ENCODE results near the gene REC8. TPM values are rescaled to one million over a fixed set of nuclear protein-coding genes. Genes with fewer than 3 reads are reported as not detected.

Gene REC8
- total and polyA plus RNA-seq, 2 of the 13 experiments (the other 11 are each of a cell fraction or from before 2014, with no cell fraction given): 3.4 to 14.7 TPM

DNA sequence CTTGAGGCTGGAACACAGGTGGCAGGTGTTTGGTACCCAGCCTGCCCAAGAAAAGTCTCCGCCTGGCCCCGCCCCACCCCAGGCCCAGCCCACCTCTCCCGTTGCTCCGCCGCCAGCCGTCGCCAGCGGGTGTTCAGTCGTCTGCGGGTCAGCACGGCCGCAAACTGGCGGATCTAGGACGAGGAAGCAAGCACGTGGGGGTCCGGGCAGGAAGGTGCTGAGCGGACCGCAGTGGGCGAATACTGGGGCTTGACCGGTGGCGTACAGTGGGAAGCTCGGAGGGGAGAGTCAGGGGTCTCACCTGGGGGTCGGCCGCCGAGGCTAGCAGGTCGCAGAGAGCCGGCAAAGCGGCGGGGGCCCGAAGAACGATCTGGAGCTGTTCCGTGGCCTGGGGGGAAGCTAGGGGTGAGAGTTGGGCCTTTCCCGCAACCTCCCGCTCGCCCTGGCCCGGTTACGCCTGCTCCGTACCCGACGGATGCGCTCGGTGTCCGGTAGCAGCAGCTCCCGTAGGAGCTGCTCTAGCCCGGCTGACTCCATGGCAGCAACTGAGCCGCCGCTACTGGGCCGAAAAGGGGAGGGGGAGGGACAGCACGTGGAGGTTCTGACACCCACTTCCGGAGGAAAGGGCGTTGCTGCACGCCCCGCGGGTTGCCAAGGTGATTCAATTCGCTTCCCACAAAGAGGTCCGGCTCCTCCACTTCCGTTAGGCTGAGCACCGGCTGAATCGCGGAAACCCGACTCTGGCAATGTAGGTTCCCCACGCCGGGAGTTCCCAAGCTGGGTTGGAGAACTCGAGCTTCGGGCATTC is 16.6 kb downstream of the REC8 start, which contains the start of gene IPO4 (continued):
- TF ChIP-seq, protein P1, sequence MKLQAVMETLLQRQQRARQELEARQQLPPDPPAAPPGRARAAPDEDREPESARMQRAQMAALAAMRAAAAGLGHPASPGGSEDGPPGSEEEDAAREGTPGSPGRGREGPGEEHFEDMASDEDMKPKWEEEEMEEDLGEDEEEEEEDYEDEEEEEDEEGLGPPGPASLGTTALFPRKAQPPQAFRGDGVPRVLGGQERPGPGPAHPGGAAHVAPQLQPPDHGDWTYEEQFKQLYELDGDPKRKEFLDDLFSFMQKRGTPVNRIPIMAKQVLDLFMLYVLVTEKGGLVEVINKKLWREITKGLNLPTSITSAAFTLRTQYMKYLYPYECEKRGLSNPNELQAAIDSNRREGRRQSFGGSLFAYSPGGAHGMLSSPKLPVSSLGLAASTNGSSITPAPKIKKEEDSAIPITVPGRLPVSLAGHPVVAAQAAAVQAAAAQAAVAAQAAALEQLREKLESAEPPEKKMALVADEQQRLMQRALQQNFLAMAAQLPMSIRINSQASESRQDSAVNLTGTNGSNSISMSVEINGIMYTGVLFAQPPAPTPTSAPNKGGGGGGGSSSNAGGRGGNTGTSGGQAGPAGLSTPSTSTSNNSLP (IDR thresholded peaks at IDR 0.05; ENCODE audit: low read depth, low read length): peak; percentile 98
- TF ChIP-seq ZNF343 (CRISPR knock-in tag; IDR thresholded peaks at IDR 0.05) (peak; percentile 95), TBP (CRISPR knock-in tag; IDR thresholded peaks at IDR 0.05) (0 out of 2 replicates have a peak, but pooled peaks have one; percentile 85), GTF3A (CRISPR knock-in tag; conservative IDR thresholded peaks at IDR 0.05) (0 out of 2 replicates have a peak, but pooled peaks have one; percentile 77), PTBP1 (IDR thresholded peaks at IDR 0.05; ENCODE audit: low read depth, low read length, poor library complexity, severe bottlenecking) (peak; percentile 99), ISL2 (CRISPR knock-in tag; IDR thresholded peaks at IDR 0.05) (peak; percentile 96), SRSF4 (IDR thresholded peaks at IDR 0.05; ENCODE audit: low read depth, low read length, poor library complexity, severe bottlenecking) (peak; percentile 74), LCORL (IDR thresholded peaks at IDR 0.05) (no peak), LCORL (CRISPR knock-in tag; IDR thresholded peaks at IDR 0.05) (peak; percentile 93), ZNF234 (CRISPR knock-in tag; conservative IDR thresholded peaks at IDR 0.05) (peak; percentile 98), RBM39 (IDR thresholded peaks at IDR 0.05; ENCODE audit: low read depth, low read length, poor library complexity, severe bottlenecking) (peak; percentile 98), ZNF850 (CRISPR knock-in tag; conservative IDR thresholded peaks at IDR 0.05) (no peak), TARDBP (CRISPR knock-in tag; IDR thresholded peaks at IDR 0.05) (peak; percentile 100), ZNF124 (CRISPR knock-in tag; IDR thresholded peaks at IDR 0.05) (no peak; the same call in none of the 2 replicates), ZNF451 (CRISPR knock-in tag; IDR thresholded peaks at IDR 0.05) (peak; percentile 91), JARID2 (CRISPR knock-in tag; IDR thresholded peaks at IDR 0.05; ENCODE audit: insufficient replicate concordance) (no peak), ZNF761 (CRISPR knock-in tag; conservative IDR thresholded peaks at IDR 0.05) (peak; percentile 98), MAF1 (CRISPR knock-in tag; IDR thresholded peaks at IDR 0.05; ENCODE audit: borderline replicate concordance) (peak; percentile 89), RFX3 (CRISPR knock-in tag; IDR thresholded peaks at IDR 0.05) (peak; percentile 99), ZNF557 (CRISPR knock-in tag; IDR thresholded peaks at IDR 0.05) (peak; percentile 90; the same call in 1 of the 2 replicates), ZNF367 (CRISPR knock-in tag; IDR thresholded peaks at IDR 0.05; ENCODE audit: borderline replicate concordance) (peak; percentile 84; the same call in 1 of the 2 replicates)
- TF ChIP-seq, protein P2, sequence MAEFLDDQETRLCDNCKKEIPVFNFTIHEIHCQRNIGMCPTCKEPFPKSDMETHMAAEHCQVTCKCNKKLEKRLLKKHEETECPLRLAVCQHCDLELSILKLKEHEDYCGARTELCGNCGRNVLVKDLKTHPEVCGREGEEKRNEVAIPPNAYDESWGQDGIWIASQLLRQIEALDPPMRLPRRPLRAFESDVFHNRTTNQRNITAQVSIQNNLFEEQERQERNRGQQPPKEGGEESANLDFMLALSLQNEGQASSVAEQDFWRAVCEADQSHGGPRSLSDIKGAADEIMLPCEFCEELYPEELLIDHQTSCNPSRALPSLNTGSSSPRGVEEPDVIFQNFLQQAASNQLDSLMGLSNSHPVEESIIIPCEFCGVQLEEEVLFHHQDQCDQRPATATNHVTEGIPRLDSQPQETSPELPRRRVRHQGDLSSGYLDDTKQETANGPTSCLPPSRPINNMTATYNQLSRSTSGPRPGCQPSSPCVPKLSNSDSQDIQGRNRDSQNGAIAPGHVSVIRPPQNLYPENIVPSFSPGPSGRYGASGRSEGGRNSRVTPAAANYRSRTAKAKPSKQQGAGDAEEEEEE (CRISPR knock-in tag; IDR thresholded peaks at IDR 0.05; ENCODE audit: borderline replicate concordance): peak; percentile 99
- TF ChIP-seq, protein P3, sequence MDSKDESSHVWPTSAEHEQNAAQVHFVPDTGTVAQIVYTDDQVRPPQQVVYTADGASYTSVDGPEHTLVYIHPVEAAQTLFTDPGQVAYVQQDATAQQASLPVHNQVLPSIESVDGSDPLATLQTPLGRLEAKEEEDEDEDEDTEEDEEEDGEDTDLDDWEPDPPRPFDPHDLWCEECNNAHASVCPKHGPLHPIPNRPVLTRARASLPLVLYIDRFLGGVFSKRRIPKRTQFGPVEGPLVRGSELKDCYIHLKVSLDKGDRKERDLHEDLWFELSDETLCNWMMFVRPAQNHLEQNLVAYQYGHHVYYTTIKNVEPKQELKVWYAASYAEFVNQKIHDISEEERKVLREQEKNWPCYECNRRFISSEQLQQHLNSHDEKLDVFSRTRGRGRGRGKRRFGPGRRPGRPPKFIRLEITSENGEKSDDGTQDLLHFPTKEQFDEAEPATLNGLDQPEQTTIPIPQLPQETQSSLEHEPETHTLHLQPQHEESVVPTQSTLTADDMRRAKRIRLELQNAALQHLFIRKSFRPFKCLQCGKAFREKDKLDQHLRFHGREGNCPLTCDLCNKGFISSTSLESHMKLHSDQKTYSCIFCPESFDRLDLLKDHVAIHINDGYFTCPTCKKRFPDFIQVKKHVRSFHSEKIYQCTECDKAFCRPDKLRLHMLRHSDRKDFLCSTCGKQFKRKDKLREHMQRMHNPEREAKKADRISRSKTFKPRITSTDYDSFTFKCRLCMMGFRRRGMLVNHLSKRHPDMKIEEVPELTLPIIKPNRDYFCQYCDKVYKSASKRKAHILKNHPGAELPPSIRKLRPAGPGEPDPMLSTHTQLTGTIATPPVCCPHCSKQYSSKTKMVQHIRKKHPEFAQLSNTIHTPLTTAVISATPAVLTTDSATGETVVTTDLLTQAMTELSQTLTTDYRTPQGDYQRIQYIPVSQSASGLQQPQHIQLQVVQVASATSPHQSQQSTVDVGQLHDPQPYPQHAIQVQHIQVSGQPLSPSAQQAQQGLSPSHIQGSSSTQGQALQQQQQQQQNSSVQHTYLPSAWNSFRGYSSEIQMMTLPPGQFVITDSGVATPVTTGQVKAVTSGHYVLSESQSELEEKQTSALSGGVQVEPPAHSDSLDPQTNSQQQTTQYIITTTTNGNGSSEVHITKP (CRISPR knock-in tag; IDR thresholded peaks at IDR 0.05; ENCODE audit: low read depth): peak; percentile 92

All from HepG2 (cell line).